Mononuclear cell (primary cell): ENCODE results near the gene FAHD2A. TPM values are rescaled to one million over a fixed set of nuclear protein-coding genes. Genes with fewer than 3 reads are reported as not detected.
"Not testable (repeated sequence)": the region's sequence is repeated elsewhere in the genome, so short reads cannot be mapped to it uniquely, and the experiment has no call there.

ENCODE experiments used
- H3K27me3 ChIP-seq: 2 replicates; pipeline ENCODE4 v1.6.0; 2011; ENCODE audit warnings: low read length, control low read depth; ENCODE audit not compliant: insufficient read depth
- H3K4me1 ChIP-seq: 2 replicates; pipeline ENCODE4 v1.5.1; 2011; ENCODE audit warnings: mild to moderate bottlenecking, low read length, control low read depth; ENCODE audit not compliant: insufficient read depth
- H3K4me3 ChIP-seq: 2 replicates; pipeline ENCODE4 v1.5.1; 2011; ENCODE audit warnings: mild to moderate bottlenecking, low read length, moderate library complexity
- H3K9me3 ChIP-seq: 2 replicates; pipeline ENCODE4 v1.5.1; 2011; ENCODE audit warnings: low read depth, mild to moderate bottlenecking, control low read depth, low read length
- total RNA-seq: library from RNA; depleted of rRNA; stranded (reverse); fragments of >200 nt; gene quantifications from one replicate; pipeline ENCODE4 v1.2.3, GENCODE V29; 2012

FAHD2A gene, protein sequence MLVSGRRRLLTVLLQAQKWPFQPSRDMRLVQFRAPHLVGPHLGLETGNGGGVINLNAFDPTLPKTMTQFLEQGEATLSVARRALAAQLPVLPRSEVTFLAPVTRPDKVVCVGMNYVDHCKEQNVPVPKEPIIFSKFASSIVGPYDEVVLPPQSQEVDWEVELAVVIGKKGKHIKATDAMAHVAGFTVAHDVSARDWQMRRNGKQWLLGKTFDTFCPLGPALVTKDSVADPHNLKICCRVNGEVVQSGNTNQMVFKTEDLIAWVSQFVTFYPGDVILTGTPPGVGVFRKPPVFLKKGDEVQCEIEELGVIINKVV
- 12.2 TPM for total RNA-seq

DNA sequence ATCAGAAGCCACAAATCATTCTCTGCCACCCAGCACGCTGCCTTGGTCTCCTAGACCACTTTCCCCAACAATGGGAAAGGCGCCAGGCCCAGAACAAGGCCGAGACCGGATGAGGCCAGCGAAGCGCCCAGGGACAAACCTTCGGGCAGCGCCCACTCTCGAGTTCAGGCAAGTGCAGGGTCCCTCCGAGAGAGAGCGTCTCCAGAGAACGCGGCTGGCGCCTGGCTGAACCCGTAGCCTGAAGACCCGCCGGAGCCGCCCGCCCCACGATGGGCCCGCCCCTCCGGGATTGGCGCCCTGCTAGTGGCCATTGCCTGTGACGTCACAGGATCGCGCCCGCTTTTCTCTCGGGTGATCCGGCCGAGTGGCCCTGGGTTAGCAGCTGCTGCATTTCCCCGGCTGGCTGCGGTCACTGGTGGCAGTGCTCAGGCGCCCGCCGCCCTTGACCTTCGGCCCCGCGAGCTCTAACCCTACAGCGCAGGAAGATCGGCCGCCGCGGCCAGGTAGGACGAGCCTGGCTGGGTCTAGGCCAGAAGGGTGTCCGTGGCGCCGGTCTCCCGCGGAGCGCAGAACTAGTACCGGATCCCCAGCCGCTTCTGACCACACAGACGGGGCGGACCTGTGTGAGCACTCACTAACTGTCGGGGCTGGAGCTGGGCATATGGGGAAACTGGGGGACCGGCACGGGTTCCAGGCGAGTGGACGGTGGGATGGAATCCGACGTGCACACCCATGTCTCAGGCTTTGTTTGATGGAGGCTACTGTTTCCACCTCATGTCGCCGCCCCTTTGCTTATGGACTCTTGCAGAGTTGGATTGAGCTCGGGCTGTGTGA lies at the start of gene FAHD2A:
Gene FAHD2A (plus strand): TSS at position 339 of the 834 bp plus-strand sequence. CDS start 2,851 bp downstream, outside the sequence.
- Histone ChIP-seq H3K4me1 (peaks cover 20% of the 10 kb centered on the region), H3K27me3 (no peaks in the 10 kb centered on the region), H3K9me3 (no peaks in the 10 kb centered on the region), H3K4me3 (peak within 1 kb of the TSS; percentile 71)

DNA sequence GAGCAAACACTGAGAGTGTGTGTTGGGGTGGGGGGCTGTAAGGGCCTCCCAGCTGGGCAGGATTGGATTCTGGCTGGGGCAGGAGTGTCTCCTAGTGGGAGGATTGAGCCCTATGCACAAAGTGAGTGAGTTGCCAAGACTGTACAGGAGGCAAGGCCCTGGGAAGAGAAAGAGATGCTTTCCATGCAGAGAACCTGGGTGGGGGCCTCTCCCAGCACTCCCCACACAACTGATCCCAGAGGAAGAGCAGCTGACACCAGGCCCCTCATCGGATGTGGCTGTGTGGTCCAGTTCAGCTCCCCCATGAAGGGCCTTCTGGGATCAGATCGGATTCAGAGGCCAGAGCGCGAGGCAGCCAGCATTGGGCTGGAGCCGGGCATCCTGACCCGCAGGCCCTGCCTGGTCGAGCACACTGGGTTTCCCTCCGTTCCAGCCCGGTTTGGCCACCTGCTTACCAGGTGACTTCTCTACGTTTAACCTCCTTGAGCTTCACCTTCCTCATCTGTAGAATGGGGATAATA lies 49.4 kb upstream of the FAHD2A start:
- H3K4me3 ChIP-seq = no peak overlapping the region
- H3K9me3 ChIP-seq = no peaks in the 10 kb centered on the region
- no peaks in the 10 kb centered on the region for H3K27me3 ChIP-seq
- H3K4me1 ChIP-seq = no peaks in the 10 kb centered on the region

DNA sequence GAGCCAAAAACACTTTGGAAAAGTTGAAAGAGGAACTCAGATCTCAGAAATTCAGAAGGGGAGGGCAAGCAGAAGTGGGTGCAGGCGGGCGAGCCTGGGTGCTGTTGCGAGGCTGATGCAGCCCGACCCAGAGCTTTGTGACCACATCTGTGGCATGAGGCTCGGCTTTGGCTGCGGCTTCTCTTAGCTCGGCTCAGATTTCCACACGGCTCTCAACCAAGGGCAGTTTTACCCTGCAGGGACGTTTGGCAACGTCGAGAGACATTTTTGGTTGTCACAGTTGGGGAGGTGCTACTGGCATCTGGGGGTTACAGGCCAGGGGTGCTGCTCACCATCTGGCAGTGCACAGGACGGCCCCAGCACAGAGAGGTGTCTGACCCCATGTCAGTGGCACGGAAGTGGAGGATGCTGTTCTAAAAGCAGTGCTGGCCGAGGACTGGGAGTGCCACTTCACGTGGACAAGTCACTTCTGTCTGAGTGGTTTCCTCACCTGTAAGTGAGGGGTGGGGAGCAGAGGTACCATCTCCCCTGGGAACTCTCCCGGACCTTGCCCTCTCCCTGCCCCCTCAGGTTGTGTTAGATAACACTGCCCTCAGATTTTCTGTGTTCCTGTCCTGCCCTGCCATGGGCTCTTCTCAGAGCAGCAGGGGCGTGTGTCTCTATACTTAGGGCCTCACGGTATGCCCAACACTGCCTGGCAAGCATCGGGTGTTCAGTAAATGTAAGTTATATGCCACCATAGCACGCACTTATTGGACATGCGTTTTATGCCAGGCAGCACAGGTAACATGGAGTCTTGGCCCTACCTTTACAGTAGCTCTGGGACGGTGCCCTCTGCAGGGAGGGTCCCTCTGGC lies 48.7 kb upstream of the FAHD2A start:
- Histone ChIP-seq H3K4me3 (no peak overlapping the region), H3K9me3 (no peaks in the 10 kb centered on the region), H3K27me3 (no peaks in the 10 kb centered on the region), H3K4me1 (no peaks in the 10 kb centered on the region)

DNA sequence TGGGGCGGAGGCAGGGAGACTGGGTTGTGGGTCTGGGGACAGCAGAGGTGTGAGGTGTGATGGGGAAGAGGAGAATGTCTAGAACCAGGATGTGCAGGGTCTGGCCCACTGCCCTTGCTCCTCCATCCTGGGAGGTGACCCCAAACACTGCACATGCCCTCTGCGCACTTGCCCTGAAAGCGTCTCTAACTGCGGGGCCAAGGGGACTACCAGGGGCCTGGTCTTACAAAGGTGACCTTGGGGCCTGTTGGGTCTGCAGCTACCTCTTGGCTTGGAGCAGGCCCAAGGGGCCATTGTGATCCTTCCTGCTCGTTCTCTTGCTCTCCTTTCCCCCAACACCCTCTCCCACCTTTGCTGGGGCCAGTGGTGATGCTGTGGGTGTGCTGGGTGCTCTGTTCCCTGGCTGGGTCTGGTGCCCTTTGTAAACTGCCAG lies 48.0 kb upstream of the FAHD2A start:
- Histone ChIP-seq H3K9me3 (no peaks in the 10 kb centered on the region), H3K27me3 (no peaks in the 10 kb centered on the region), H3K4me1 (no peaks in the 10 kb centered on the region), H3K4me3 (no peak overlapping the region)

DNA sequence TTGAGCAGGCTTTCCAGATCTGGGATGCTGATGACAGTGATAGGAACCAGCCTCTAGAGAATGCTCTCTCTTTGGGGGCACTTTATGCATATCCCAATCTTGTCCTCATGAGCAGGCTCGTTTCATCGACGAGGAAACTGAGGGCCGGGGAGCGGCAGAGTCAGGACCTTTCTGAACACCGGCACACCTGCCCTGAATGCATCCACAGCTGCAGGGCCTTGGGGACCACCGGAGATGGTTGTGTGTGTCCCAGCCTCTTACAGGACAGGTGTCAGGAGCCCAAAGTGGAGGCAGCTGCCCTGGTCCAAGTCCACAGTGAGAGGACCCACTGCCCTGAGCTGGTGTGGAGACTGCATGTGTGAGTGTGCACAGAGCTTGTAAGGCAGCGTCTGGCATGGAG lies 47.6 kb upstream of the FAHD2A start:
- Histone ChIP-seq H3K9me3 (no peaks in the 10 kb centered on the region), H3K4me1 (no peaks in the 10 kb centered on the region), H3K27me3 (no peaks in the 10 kb centered on the region), H3K4me3 (no peak overlapping the region)

DNA sequence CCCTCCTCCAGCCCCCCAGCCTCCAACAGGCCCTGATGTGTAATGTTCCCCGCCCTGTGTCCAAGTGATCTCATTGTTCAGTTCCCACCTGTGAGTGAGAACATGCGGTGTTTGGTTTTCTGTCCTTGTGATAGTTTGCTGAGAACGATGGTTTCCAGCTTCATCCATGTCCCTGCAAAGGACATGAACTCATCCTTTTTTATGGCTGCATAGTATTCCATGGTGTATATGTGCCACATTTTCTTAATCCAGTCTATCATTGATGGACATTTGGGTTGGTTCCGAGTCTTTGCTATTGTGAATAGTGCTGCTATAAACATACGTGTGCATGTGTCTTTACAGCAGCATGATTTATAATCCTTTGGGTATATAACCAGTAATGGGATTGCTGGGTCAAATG lies 47.0 kb upstream of the FAHD2A start:
- H3K27me3 ChIP-seq, H3K4me1 ChIP-seq, H3K4me3 ChIP-seq, H3K9me3 ChIP-seq: not testable (repeated sequence)

DNA sequence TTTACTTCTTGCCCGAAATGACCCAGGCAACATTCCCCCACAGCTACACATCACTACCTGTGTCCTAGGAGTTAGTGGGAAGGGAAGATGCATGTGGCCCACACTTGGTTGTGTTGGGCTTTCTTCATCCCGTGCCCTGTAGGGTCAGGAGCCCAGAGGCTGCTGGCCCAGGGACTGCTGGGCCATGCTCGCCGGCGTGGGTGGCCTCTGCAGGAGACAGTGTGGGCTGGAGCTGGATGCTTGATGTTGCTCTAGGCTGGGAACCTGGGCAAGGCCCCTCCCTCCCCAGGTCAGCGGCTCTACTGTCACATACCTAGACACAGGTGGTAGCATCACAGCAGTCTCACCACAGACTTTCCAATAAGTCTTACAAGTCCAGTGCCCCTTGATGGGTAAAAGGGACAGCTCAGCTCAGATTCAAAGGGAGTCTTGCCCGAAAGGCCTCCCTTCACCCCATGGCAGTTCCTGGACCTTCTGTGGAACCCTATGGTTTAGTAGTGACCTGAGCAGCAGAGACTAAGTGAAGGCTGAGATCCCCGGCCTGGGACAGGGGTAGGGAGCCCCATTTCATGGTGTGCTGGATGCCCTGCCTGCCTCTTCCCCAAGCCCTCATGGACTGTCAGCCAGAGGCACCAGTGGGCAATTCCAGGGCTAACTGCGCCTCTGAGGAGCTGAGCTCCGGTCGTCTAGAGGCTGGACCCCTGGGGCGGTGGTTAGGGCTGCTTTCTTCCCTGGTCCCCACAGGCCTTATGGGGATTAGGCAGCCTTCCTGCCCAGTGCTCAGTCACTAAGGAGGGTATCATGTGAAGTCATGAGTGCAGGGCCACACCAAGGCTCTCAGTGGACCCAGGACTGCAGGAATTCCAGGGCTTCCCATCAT lies 45.4 kb upstream of the FAHD2A start:
- H3K9me3 ChIP-seq = no peaks in the 10 kb centered on the region
- no peaks in the 10 kb centered on the region for H3K27me3 ChIP-seq
- no peaks in the 10 kb centered on the region for H3K4me1 ChIP-seq
- H3K4me3 ChIP-seq = no peak overlapping the region

DNA sequence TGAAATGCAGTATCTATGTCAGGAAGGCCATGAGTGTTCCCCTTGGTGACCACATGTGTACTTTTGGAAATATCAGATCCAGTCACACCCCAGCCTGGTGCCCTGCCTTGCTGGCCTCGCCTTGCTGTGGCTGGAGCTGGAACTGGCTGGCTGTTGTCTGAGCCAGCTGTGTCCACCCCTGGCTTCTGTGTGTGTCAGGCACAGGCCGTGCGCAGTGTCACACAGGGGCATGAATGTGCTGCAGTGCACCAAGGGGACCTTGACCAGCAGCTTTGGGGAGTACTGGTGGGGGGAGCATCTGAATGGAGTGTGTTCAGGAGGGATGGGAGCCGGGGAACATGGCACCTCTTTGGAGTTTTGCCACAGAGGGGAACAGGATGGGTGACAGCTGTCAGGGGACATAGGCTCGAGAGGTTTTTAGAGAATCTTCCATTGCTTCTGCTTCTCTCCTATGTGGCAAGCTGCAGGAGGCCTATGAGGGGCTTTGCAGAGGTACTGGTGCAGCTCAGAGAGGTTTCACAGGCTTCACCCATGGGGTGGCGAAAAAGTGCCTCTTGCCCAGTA lies 44.7 kb upstream of the FAHD2A start:
- H3K27me3 ChIP-seq = no peaks in the 10 kb centered on the region
- H3K4me1 ChIP-seq = no peaks in the 10 kb centered on the region
- H3K9me3 ChIP-seq = no peaks in the 10 kb centered on the region
- H3K4me3 ChIP-seq = no peak overlapping the region

DNA sequence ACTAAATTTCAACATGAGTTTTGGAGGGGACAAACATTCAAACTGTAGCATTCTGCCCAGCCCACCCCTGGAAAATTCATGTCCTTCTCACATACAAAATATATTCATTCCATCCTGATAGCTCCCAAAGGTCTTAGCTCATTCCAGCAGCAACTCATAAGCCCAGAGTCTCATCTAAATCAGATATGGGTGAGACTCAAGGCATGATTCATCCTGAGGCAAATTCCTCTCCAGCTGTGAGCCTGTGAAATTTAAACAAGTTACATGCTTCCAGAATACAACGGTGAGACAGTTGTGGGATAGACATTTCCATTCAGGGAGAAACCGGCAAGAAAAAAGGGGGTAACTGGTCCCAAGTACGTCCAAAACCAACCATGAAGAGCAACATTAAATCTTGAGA lies 43.5 kb upstream of the FAHD2A start:
- H3K9me3 ChIP-seq = no peaks in the 10 kb centered on the region
- H3K4me1 ChIP-seq = no peaks in the 10 kb centered on the region
- H3K27me3 ChIP-seq = no peaks in the 10 kb centered on the region
- no peak overlapping the region for H3K4me3 ChIP-seq

DNA sequence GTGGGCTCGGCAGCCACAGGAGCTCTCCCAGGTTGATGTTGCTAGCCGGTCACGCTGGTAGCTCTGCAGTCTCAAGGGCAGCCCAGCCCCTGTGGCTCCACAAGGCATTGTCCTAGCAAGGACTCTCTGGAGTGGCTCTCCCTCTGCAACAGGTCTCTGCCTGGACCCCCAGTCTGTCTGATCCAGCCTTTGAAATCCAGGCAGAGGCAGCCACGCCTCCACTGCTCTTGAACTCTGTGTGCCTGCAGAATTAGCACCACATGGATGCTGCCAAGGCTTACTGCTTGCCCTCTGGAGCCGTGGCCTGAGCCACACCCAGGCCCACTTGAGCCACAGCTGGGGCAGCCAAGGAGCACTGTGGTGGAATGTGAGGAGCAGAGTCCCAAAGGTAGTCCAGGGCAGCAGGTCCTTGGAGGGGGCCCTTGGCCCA lies 43.0 kb upstream of the FAHD2A start:
- H3K9me3 ChIP-seq = no peaks in the 10 kb centered on the region
- H3K4me1 ChIP-seq = no peaks in the 10 kb centered on the region
- H3K4me3 ChIP-seq = no peak overlapping the region
- no peaks in the 10 kb centered on the region for H3K27me3 ChIP-seq

DNA sequence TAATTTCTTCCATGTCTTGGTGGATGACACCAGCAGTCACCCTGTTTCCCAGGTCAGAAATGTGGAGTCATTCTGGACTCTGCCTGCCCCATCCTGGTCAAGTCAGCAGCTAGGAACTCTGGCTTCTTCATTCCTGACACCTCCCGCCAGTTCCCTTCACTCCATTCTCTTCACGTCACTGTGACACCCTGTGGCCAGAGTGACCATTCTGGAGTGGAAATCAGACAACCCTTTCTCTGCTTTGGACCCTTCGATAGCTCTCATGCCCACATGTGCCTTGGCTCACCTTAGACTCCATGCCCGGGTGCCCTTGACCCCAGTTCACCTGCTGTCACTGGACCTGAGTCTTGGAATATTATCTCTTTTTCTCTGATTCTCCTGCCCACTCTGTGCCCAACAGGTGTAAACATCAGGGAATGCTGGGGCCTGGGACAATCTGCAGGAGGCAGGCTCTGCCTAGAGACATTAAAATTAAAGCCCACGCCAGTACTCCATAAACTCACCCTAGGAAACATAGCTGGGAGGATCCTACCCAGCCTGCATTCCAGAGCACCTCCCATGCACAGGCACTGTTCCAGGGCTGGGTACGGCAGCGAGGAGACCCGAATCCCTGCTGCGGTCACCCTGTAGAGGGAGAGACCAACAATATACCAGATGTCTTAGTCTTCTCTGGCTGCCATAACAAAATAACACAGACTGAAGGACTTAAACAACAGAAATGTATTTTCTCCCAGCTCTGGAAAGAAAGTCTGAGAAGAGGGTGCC lies 41.1 kb upstream of the FAHD2A start:
- no peaks in the 10 kb centered on the region for H3K9me3 ChIP-seq
- H3K27me3 ChIP-seq = no peaks in the 10 kb centered on the region
- no peak overlapping the region for H3K4me3 ChIP-seq
- H3K4me1 ChIP-seq = no peaks in the 10 kb centered on the region

DNA sequence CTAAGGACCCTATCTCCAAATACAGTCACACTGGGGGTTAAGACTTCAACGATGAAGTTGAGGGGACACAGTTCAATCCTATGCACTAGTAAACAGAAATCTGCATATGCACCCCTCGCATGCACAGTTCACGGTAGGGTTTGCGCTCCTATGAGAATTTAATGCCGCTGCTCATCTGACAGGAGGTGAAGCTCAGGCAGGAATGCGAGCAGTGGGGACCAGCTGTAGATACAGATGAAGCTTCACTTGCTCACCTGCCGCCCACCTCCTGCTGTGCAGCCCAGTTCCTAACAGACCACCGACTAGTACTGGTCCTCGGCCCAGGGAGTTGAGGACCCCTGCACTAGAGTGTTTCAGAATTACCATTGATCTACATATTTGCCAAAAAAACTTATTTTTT lies 40.0 kb upstream of the FAHD2A start:
- Histone ChIP-seq H3K27me3 (no peaks in the 10 kb centered on the region), H3K4me1 (no peaks in the 10 kb centered on the region), H3K4me3 (no peak overlapping the region), H3K9me3 (no peaks in the 10 kb centered on the region)

DNA sequence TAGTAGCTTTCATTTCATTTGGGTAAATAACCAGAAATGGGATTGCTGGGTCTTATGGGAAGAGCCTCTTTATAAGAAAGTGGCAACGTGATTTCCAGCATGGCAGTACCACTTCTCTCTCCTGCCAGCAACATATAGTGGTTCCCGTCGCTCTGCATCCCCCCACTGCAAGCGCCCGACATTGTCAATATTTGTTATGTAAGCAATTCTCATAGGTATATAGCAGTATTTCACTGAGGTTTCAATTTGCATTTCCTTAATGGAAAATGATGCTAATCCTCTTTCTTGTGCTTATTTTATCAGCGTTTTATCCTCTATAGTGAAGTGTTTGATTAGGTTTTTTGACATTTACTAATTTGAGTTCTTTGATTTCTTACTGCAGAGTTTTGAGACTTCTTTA lies 36.0 kb upstream of the FAHD2A start:
- H3K27me3 ChIP-seq = peaks cover 2% of the 10 kb centered on the region

More for the DNA sequence above, 36.0 kb upstream of the FAHD2A start:
- H3K9me3 ChIP-seq = no peaks in the 10 kb centered on the region
- H3K4me1 ChIP-seq = no peaks in the 10 kb centered on the region
- H3K4me3 ChIP-seq = no peak overlapping the region
